HepG2 (cell line): ENCODE data around the gene THOC5. TPM values are rescaled to one million over a fixed set of nuclear protein-coding genes. Genes with fewer than 3 reads are reported as not detected.

Source experiments
- ATAC-seq: fragments of 200-7000 bp; cut with Tn5 transposase; 3 replicates; pipeline ENCODE4 v1.9.1; 2020; ENCODE audit warnings: mild to moderate bottlenecking, moderate library complexity
- BruUV-seq: library from RNA; stranded (reverse); fragments of 400-500 nt; replicated peaks from 2 replicates; lab custom pipeline; 2021; lab: Mats Ljungman, UMichigan
- CTCF ChIA-PET: fragments of 300-600 bp; formaldehyde crosslinking; extraction: SDS; loops from one replicate; lab custom pipeline; 2021; ENCODE audit warnings: low total read pairs, inconsistent platforms, low intra/inter-chr PET ratio; lab: Yijun Ruan, JAX
- POLR2A ChIA-PET: fragments of 350-600 bp; sonication (Branson Sonifier 250); formaldehyde crosslinking; loops from one replicate; lab custom pipeline; 2020; ENCODE audit warnings: antibody characterized with exemption, inconsistent platforms; lab: Yijun Ruan, JAX
- DNase-seq: peaks from one replicate; pipeline ENCODE4 v3.0.0-alpha.2; 2015; ENCODE audit warnings: low spot score
- FAIRE-seq: peaks from 3 replicates; lab custom pipeline; 2011; peaks lifted over from hg19 to GRCh38; lab: Jason Lieb, UNC
- H2AFZ ChIP-seq: one replicate; pipeline ENCODE4 v1.6.1; 2011; ENCODE audit warnings: low read length, inconsistent platforms
- H3K27ac ChIP-seq: fragments of 300-600 bp; 3 replicates; pipeline ENCODE4 v1.8.0; 2011; ENCODE audit warnings: mixed run types, mild to moderate bottlenecking, mixed read lengths, low read length, inconsistent platforms; ENCODE audit not compliant: insufficient read depth; ENCODE audit errors: extremely low read length
- H3K27me3 ChIP-seq, 2 experiments: fragments of 200-600 bp in 1 of 2; 2 replicates in 1 of 2; 3 replicates in 1 of 2; pipeline versions ENCODE4 v1.6.0 to v1.8.0; 2011; ENCODE audit warnings: low read length in 2 of 2, mild to moderate bottlenecking in 2 of 2, moderate library complexity in 2 of 2, inconsistent platforms in 1 of 2; ENCODE audit not compliant: insufficient read depth in 2 of 2, control insufficient read depth in 1 of 2
- H3K36me3 ChIP-seq, 2 experiments: fragments of 200-600 bp in 1 of 2; replicated peaks in 1 of 2; 2 replicates in 1 of 2; 3 replicates in 1 of 2; pipeline versions ENCODE4 v1.5.1 to v1.8.0; 2011; ENCODE audit warnings: low read length in 2 of 2, inconsistent platforms in 1 of 2; ENCODE audit not compliant: insufficient read depth in 2 of 2, control insufficient read depth in 1 of 2
- H3K4me1 ChIP-seq: 2 replicates; pipeline ENCODE4 v1.5.1; 2012; ENCODE audit warnings: low read length, inconsistent platforms; ENCODE audit not compliant: insufficient read depth
- H3K4me2 ChIP-seq: 2 replicates; pipeline ENCODE4 v1.6.0; 2011; ENCODE audit warnings: low read depth, low read length, inconsistent platforms
- H3K4me3 ChIP-seq, 3 experiments: fragments of 200-600 bp in 1 of 3; sonication (generic), shearing (Covaris generic) in 1 of 3; replicated peaks in 1 of 3; 2 replicates each; pipeline ENCODE4 v1.5.1; 2011 to 2016; ENCODE audit warnings: low read length in 3 of 3, inconsistent platforms in 2 of 3, low read depth in 2 of 3, mild to moderate bottlenecking in 2 of 3, control low read depth in 1 of 3, mixed read lengths in 1 of 3; ENCODE audit not compliant: insufficient read depth in 1 of 3
- H3K79me2 ChIP-seq: one replicate; pipeline ENCODE4 v1.6.1; 2011; ENCODE audit warnings: low read length, inconsistent platforms; ENCODE audit not compliant: insufficient read depth
- H3K9ac ChIP-seq: 2 replicates; pipeline ENCODE4 v1.6.0; 2011; ENCODE audit warnings: mild to moderate bottlenecking, low read depth, low read length, inconsistent platforms; ENCODE audit not compliant: insufficient read depth
- H3K9me3 ChIP-seq: 2 replicates; pipeline ENCODE4 v1.5.1; 2012; ENCODE audit warnings: mild to moderate bottlenecking, low read length
- H4K20me1 ChIP-seq: 2 replicates; pipeline ENCODE4 v1.6.0; 2011; ENCODE audit warnings: inconsistent platforms, mild to moderate bottlenecking, low read length, moderate library complexity; ENCODE audit not compliant: insufficient read depth
- KLF16 ChIP-seq, 2 experiments: sonication (generic) in 1 of 2; formaldehyde crosslinking in 1 of 2; IDR thresholded peaks; 2 replicates each; pipeline versions ENCODE4 v1.6.1 to v1.8.0; 2016 to 2023; ENCODE audit warnings: missing genetic modification reagents in 2 of 2, missing compliant biosample characterization in 1 of 2
- ZMYM2 ChIP-seq: sonication (generic); formaldehyde crosslinking; IDR thresholded peaks from 2 replicates; pipeline ENCODE4 v1.8.0; 2022; ENCODE audit warnings: mild to moderate bottlenecking, missing genetic modification reagents
- WGBS: methylation state at CpG from one replicate; pipeline ENCODE4 v1.1.6; 2017; ENCODE audit warnings: low lambda C conversion rate; 5-methylcytosine and 5-hydroxymethylcytosine counted together
- in situ Hi-C: cut with HindIII; loops from 2 replicates; pipeline ENCODE4 v1.10.0; 2017; ENCODE audit warnings: low pct_unique_long_range_greater_than_20kb; ENCODE audit not compliant: extremely low pct_ligation_motif_present
- intact Hi-C: fragments of 100-400 bp; cut with micrococcal nuclease; formaldehyde crosslinking; loops from one replicate; pipeline ENCODE4 v1.10.0; 2022; ENCODE audit not compliant: unreplicated experiment
- polyA plus RNA-seq, 8 experiments: library from polyadenylated mRNA; depleted of rRNA in 3 of 8; stranded (reverse) in 7 of 8; unstranded in 1 of 8; fragments of >200 nt; fragmentation: Illumina TruSeq in 4 of 8; extraction: Trizol in 4 of 8; gene quantifications; 2 replicates each; pipeline versions ENCODE4 v1.2.1 to v1.2.3, GENCODE V29; 2011 to 2016; ENCODE audit warnings: low read depth in 4 of 8, missing spikeins in 1 of 8, mixed read lengths in 1 of 8; ENCODE audit not compliant: insufficient read depth in 1 of 8
- total RNA-seq, 5 experiments: library from RNA; depleted of rRNA; stranded (reverse); fragments of >200 nt; fragmentation: Illumina TruSeq; extraction: Trizol; gene quantifications; 2 replicates each; pipeline ENCODE4 v1.2.3, GENCODE V29; 2016; ENCODE audit warnings: low read depth in 1 of 5
- TF ChIP-seq, protein P1 (sequence below): sonication (generic); formaldehyde crosslinking; IDR thresholded peaks from 2 replicates; pipeline ENCODE4 v1.5.0; 2020; ENCODE audit warnings: missing genetic modification reagents
- TF ChIP-seq, protein P2 (sequence below): sonication (generic); formaldehyde crosslinking; IDR thresholded peaks from 2 replicates; pipeline ENCODE4 v1.4.0; 2020; ENCODE audit warnings: mild to moderate bottlenecking, missing genetic modification reagents
- TF ChIP-seq, protein P3 (sequence below): sonication (generic); formaldehyde crosslinking; IDR thresholded peaks from 2 replicates; pipeline ENCODE4 v1.5.1; 2020; ENCODE audit warnings: missing genetic modification reagents, mild to moderate bottlenecking, borderline replicate concordance

Gene THOC5
- total and polyA plus RNA-seq, 2 of the 13 experiments (the other 11 are each of a cell fraction or from before 2014, with no cell fraction given): 45.8 to 46.7 TPM

DNA sequence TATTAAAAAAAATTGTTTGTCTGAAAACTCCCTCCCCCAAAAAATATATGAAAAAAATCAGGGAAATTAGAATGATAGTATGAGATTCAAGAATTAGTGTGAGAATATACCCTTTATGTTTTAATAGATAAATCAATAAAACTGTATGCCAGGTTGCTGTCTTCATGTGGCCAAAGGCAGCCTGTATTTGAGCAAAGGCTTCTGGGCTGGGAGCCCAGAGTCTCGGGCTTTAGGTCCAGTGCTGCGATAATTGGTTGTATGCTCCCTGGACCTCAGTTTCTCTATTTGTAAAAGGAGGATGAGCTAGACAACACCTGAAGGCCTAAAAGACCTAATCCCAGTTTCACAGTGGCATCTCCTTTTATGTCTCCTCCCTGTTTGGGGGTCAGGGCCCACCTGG lies 29.8 kb downstream of the THOC5 start:
- ATAC-seq: no peak
- WGBS: 100% methylated on average over 2 of the region's 2 CpGs
- Histone ChIP-seq H3K27me3 (no peaks in the 10 kb centered on the region), H3K4me1 (no peaks in the 10 kb centered on the region), H3K27ac (no peak overlapping the region), H3K4me2 (no peak overlapping the region), H2AFZ (no peak overlapping the region), H3K9ac (no peak overlapping the region), H3K4me3 (no peak overlapping the region), H3K79me2 (no peaks in the 10 kb centered on the region), H3K36me3 (peaks cover 28 to 82% of the 10 kb centered on the region in 2 experiments), H3K9me3 (no peaks in the 10 kb centered on the region), H4K20me1 (no peaks in the 10 kb centered on the region)
- CTCF ChIA-PET: interaction anchor here (2.5 kb wide), 1 partner anchor 129 kb away, joined by 13 read pairs; no protein-coding TSS in a partner anchor
- FAIRE-seq: no peak
- no peak for DNase-seq
- intact Hi-C loops (loop anchor here (1.0 kb wide), 2 partner anchors 53 to 128 kb away; no protein-coding TSS in a partner anchor), in situ Hi-C loops (no loop called here)
- POLR2A ChIA-PET: no interaction called here
- no TSS peak for BruUV-seq
- TF ChIP-seq KLF16 (CRISPR knock-in tag; IDR thresholded peaks at IDR 0.05) (no peak), ZMYM2 (CRISPR knock-in tag) (no peak)
- TF ChIP-seq, protein P1, sequence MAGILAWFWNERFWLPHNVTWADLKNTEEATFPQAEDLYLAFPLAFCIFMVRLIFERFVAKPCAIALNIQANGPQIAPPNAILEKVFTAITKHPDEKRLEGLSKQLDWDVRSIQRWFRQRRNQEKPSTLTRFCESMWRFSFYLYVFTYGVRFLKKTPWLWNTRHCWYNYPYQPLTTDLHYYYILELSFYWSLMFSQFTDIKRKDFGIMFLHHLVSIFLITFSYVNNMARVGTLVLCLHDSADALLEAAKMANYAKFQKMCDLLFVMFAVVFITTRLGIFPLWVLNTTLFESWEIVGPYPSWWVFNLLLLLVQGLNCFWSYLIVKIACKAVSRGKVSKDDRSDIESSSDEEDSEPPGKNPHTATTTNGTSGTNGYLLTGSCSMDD (CRISPR knock-in tag): no peak
- TF ChIP-seq, protein P2, sequence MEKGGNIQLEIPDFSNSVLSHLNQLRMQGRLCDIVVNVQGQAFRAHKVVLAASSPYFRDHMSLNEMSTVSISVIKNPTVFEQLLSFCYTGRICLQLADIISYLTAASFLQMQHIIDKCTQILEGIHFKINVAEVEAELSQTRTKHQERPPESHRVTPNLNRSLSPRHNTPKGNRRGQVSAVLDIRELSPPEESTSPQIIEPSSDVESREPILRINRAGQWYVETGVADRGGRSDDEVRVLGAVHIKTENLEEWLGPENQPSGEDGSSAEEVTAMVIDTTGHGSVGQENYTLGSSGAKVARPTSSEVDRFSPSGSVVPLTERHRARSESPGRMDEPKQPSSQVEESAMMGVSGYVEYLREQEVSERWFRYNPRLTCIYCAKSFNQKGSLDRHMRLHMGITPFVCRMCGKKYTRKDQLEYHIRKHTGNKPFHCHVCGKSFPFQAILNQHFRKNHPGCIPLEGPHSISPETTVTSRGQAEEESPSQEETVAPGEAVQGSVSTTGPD (CRISPR knock-in tag): no peak
- TF ChIP-seq, protein P3, sequence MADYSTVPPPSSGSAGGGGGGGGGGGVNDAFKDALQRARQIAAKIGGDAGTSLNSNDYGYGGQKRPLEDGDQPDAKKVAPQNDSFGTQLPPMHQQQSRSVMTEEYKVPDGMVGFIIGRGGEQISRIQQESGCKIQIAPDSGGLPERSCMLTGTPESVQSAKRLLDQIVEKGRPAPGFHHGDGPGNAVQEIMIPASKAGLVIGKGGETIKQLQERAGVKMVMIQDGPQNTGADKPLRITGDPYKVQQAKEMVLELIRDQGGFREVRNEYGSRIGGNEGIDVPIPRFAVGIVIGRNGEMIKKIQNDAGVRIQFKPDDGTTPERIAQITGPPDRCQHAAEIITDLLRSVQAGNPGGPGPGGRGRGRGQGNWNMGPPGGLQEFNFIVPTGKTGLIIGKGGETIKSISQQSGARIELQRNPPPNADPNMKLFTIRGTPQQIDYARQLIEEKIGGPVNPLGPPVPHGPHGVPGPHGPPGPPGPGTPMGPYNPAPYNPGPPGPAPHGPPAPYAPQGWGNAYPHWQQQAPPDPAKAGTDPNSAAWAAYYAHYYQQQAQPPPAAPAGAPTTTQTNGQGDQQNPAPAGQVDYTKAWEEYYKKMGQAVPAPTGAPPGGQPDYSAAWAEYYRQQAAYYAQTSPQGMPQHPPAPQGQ (CRISPR knock-in tag): no peak
